ENCODE data around the gene MFN2.

MFN2 gene

GRCh38 chr1:11944358-11944931, 35.8 kb upstream of the MFN2 start:
- Histone ChIP-seq H3K4me1 (ENCODE audit: control insufficient read depth in 1 of 2, insufficient read depth in 1 of 2, low read depth in 1 of 2, low read length in 1 of 2) (no peaks in the 10 kb centered on the region), H3K27me3 (no peaks in the 10 kb centered on the region), H3K4me3 (ENCODE audit: low read depth in 1 of 2, low read length in 1 of 2) (no peak overlapping the region), H3K9me3 (no peaks in the 10 kb centered on the region), H3K27ac (no peak overlapping the region), H3K36me3 (peaks cover 51% of the 10 kb centered on the region)
- TF ChIP-seq, protein P1, sequence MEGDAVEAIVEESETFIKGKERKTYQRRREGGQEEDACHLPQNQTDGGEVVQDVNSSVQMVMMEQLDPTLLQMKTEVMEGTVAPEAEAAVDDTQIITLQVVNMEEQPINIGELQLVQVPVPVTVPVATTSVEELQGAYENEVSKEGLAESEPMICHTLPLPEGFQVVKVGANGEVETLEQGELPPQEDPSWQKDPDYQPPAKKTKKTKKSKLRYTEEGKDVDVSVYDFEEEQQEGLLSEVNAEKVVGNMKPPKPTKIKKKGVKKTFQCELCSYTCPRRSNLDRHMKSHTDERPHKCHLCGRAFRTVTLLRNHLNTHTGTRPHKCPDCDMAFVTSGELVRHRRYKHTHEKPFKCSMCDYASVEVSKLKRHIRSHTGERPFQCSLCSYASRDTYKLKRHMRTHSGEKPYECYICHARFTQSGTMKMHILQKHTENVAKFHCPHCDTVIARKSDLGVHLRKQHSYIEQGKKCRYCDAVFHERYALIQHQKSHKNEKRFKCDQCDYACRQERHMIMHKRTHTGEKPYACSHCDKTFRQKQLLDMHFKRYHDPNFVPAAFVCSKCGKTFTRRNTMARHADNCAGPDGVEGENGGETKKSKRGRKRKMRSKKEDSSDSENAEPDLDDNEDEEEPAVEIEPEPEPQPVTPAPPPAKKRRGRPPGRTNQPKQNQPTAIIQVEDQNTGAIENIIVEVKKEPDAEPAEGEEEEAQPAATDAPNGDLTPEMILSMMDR (IDR thresholded peaks at IDR 0.05), result no peak

DNA sequence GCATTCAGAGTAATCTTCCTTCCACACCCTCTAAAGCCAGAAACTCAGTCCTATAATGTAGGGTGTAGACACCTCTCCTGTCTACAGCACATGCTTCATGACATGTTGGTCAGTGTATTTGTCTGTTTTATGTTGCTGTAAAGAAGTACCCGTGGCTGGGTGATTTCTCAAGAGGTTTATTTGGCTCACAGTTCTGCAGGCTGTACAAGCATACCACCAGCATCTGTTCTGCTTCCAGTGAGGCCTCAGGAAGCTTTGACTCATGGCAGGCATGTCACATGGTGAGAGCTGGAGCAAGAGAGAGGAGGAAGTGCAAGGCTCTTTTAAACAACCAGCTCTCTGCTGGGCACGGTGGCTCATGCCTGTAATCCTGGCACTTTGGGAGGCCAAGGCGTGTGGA, 33.6 kb upstream of the MFN2 start:
- Histone ChIP-seq H3K27me3 (no peaks in the 10 kb centered on the region), H3K9me3 (no peaks in the 10 kb centered on the region), H3K36me3 (peaks cover 61% of the 10 kb centered on the region), H3K27ac (peak overlapping the region; percentile 41), H3K4me3 (ENCODE audit: low read depth in 1 of 2, low read length in 1 of 2) (no peak overlapping the region), H3K4me1 (ENCODE audit: control insufficient read depth in 1 of 2, insufficient read depth in 1 of 2, low read depth in 1 of 2, low read length in 1 of 2) (no peaks in the 10 kb centered on the region)
- TF ChIP-seq, protein P1 (IDR thresholded peaks at IDR 0.05), result no peak

DNA sequence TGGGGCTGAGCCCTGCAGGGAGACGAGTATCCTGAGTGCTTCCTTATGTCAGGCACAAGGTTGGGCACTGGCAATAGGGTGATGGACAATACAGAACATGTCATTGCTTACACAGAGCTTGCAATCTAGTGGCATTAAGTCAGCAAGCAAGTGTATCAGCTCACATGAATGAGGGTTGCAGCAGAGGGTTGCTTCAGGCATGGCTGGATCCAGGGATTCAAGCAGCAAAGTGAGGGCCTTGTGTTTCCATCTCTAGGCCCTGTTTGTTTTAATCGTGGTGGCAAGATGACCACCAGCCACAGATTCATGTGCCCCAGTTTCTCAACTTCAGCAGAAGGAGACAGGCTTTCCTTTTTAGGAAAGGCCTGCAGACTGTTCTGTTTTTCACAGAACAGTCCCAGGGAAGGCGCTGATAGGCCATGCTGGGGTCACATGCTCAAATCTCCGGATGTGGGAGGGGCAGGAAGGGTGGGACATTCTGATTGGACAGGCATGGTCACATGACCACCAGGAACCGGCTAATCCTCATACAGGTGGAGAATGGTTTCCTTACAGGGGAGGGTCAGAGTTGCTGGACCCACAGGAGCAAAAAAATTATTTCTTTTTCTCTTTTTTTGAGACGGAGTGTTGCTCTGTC, 31.3 kb upstream of the MFN2 start:
- no peaks in the 10 kb centered on the region for H3K9me3 ChIP-seq
- peaks cover 66% of the 10 kb centered on the region for H3K36me3 ChIP-seq
- TF ChIP-seq, protein P1 (IDR thresholded peaks at IDR 0.05), result no peak
- no peak overlapping the region for H3K27ac ChIP-seq
- H3K4me3 ChIP-seq (ENCODE audit: low read depth in 1 of 2, low read length in 1 of 2), result no peak overlapping the region
- no peaks in the 10 kb centered on the region for H3K27me3 ChIP-seq
- H3K4me1 ChIP-seq (ENCODE audit: control insufficient read depth in 1 of 2, insufficient read depth in 1 of 2, low read depth in 1 of 2, low read length in 1 of 2), result peaks cover 5 to 9% of the 10 kb centered on the region in 2 experiments

- no peaks in the 10 kb centered on the region for H3K9me3 ChIP-seq
- H3K27ac ChIP-seq, result peak overlapping the region; percentile 57
- H3K27me3 ChIP-seq, result no peaks in the 10 kb centered on the region
- TF ChIP-seq, protein P1 (IDR thresholded peaks at IDR 0.05), result no peak
- no peak overlapping the region for H3K4me3 ChIP-seq (ENCODE audit: low read depth in 1 of 2, low read length in 1 of 2)
- H3K36me3 ChIP-seq, result peaks cover 59% of the 10 kb centered on the region
- H3K4me1 ChIP-seq (ENCODE audit: control insufficient read depth in 1 of 2, insufficient read depth in 1 of 2, low read depth in 1 of 2, low read length in 1 of 2), result peaks cover 30 to 32% of the 10 kb centered on the region in 2 experiments
These were observed 28.3 kb upstream of the MFN2 start for GRCh38 chr1:11951901-11952300.

GRCh38 chr1:11952455-11953109, 27.7 kb upstream of the MFN2 start:
- H3K27ac ChIP-seq, result peak overlapping the region; percentile 57
- H3K9me3 ChIP-seq, result no peaks in the 10 kb centered on the region
- H3K27me3 ChIP-seq, result no peaks in the 10 kb centered on the region
- peaks cover 66% of the 10 kb centered on the region for H3K36me3 ChIP-seq
- no peak overlapping the region for H3K4me3 ChIP-seq (ENCODE audit: low read depth in 1 of 2, low read length in 1 of 2)
- H3K4me1 ChIP-seq (ENCODE audit: control insufficient read depth in 1 of 2, insufficient read depth in 1 of 2, low read depth in 1 of 2, low read length in 1 of 2), result peaks cover 30 to 32% of the 10 kb centered on the region in 2 experiments
- TF ChIP-seq, protein P1 (IDR thresholded peaks at IDR 0.05), result no peak

Measured in neutrophil (primary cell).